DOHH2 (cell line): Measurements from ENCODE around the gene PREX1.
"Not testable (repeated sequence)": the region's sequence is repeated elsewhere in the genome, so short reads cannot be mapped to it uniquely, and the experiment has no call there.

ENCODE experiments used
- CTCF ChIP-seq: fragments of 200-600 bp; sonication (generic); IDR thresholded peaks from one replicate; pipeline ENCODE4 v1.5.1; 2014; ENCODE audit warnings: antibody characterized with exemption, mild to moderate bottlenecking, low read depth, low read length; ENCODE audit not compliant: poor library complexity, severe bottlenecking
- EZH2phosphoT487 ChIP-seq: fragments of 200-600 bp; sonication (generic); IDR thresholded peaks from 2 replicates; pipeline ENCODE4 v1.6.1; 2017; ENCODE audit warnings: borderline replicate concordance, mild to moderate bottlenecking, antibody characterized with exemption, low read length, moderate library complexity, mixed read lengths

- TF ChIP-seq CTCF, EZH2phosphoT487: not testable (repeated sequence)
These were observed 15.7 kb downstream of the PREX1 start for GRCh38 chr20:48812114-48812513.
